ENCODE results near the gene MPDZ. TPM values are rescaled to one million over a fixed set of nuclear protein-coding genes. Genes with fewer than 3 reads are reported as not detected.

Gene MPDZ
- polyA plus RNA-seq, 2 of the 4 experiments (the other 2 are of a cell fraction): 19.5 to 36.4 TPM

GRCh38 chr9:13324988-13325387 lies 45.5 kb upstream of the MPDZ start (continued):
- TF ChIP-seq ELK1 (IDR thresholded peaks at IDR 0.05; ENCODE audit: low read depth, low read length): no peak

DNA sequence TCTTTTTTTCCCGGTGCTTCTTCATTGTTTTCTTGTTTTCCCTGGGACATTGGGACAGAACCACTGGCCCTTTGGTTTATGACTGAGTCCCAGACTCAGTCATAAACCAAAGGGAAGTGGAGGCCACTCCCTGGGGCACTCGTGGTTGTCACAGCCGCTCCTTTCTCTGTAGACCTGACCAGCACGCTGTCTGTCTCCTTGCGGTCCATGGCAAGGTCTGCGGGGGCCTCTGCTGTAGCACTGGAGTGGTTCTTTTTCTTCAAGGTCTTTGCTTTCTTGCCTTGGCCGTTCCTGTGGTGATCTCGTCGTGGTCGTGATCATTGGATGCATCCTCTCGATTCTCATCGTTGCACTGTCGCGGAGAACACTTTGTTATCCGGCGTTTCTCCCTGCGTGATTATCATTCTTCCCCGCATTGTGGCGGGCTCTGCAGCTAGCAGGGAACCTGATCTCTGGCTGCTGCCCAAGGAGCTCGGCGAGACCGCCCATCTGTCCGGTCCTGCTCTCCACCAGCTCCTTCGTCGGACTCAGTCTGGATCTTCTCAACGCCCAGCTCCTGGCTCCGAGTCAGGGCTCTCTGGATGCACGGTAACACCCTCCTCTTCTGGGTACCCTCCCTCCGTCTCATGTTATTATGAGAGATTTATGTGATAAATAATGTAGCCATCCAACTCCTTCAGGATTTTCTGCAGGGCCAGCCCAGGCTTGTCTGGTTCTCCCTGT lies 43.5 kb upstream of the MPDZ start:
- DNase-seq (ENCODE audit: low read depth in 1 of 2, low spot score in 1 of 2) (no peak), FAIRE-seq (no peak), ATAC-seq (no peak)
- WGBS (ENCODE audit: missing lambda C conversion rate): 72% methylated on average over 29 of the region's 29 CpGs
- peaks cover 3% of the 10 kb centered on the region; the same call in 1 of the 3 replicates for H3K9me3 ChIP-seq
- ChIA-PET POLR2A (no interaction called here), CTCF (interaction anchor here (1.0 kb wide), 1 partner anchor 29 kb away, joined by 4 read pairs; no protein-coding TSS in a partner anchor)
- H3K4me2 ChIP-seq: no peak overlapping the region
- TF ChIP-seq MAFK (IDR thresholded peaks at IDR 0.05; ENCODE audit: partially characterized antibody) (no peak), NFE2L2 (conservative IDR thresholded peaks at IDR 0.05; ENCODE audit: low read length) (no peak), FOSL2 (IDR thresholded peaks at IDR 0.05) (no peak), FOSL2 (CRISPR knock-in tag; IDR thresholded peaks at IDR 0.05) (no peak), NR3C1 (IDR thresholded peaks at IDR 0.05) (no peak), HOXB13 (CRISPR knock-in tag; IDR thresholded peaks at IDR 0.05; ENCODE audit: low read depth) (no peak), TFCP2L1 (CRISPR knock-in tag; IDR thresholded peaks at IDR 0.05) (no peak), BHLHE40 (IDR thresholded peaks at IDR 0.05; ENCODE audit: low read depth, low read length) (no peak), JUN (IDR thresholded peaks at IDR 0.05) (no peak)
- H3K27ac ChIP-seq: no peak overlapping the region
- H3K4me1 ChIP-seq: no peaks in the 10 kb centered on the region
- H3K4me3 ChIP-seq: no peak overlapping the region

GRCh38 chr9:13318027-13318426 lies 38.5 kb upstream of the MPDZ start:
- FAIRE-seq (no peak), DNase-seq (ENCODE audit: low read depth in 1 of 2, low spot score in 1 of 2) (no peak), ATAC-seq (no peak)
- CTCF ChIA-PET: interaction anchor here (1.5 kb wide), 1 partner anchor 11 kb away, joined by 4 read pairs; no protein-coding TSS in a partner anchor
- Histone ChIP-seq H3K4me2 (no peak overlapping the region), H3K27ac (no peak overlapping the region), H3K4me1 (no peaks in the 10 kb centered on the region), H3K4me3 (no peak overlapping the region), H3K9me3 (peaks cover 7% of the 10 kb centered on the region; the same call in 2 of the 3 replicates)
- 11% methylated on average over 4 of the region's 4 CpGs for WGBS (ENCODE audit: missing lambda C conversion rate)
- no peak for TF ChIP-seq EP300 (IDR thresholded peaks at IDR 0.05)
- no peak for TF ChIP-seq EHF (CRISPR knock-in tag; IDR thresholded peaks at IDR 0.05)
- TF ChIP-seq CEBPB (IDR thresholded peaks at IDR 0.05): no peak
- TF ChIP-seq FOXS1 (CRISPR knock-in tag; IDR thresholded peaks at IDR 0.05): no peak
- no peak for TF ChIP-seq HOXB5 (CRISPR knock-in tag; IDR thresholded peaks at IDR 0.05)
- TF ChIP-seq RARB (CRISPR knock-in tag; IDR thresholded peaks at IDR 0.05): no peak
- no peak for TF ChIP-seq POLR2AphosphoS2 (conservative IDR thresholded peaks at IDR 0.05; ENCODE audit: low read length)
- no peak for TF ChIP-seq RFX5 (IDR thresholded peaks at IDR 0.05)
- TF ChIP-seq FOSL2 (IDR thresholded peaks at IDR 0.05): no peak
- TF ChIP-seq FOSL2 (CRISPR knock-in tag; IDR thresholded peaks at IDR 0.05): no peak
- no peak for TF ChIP-seq CBX2 (IDR thresholded peaks at IDR 0.05; ENCODE audit: borderline replicate concordance, low read depth)
- POLR2A ChIA-PET: no interaction called here

DNA sequence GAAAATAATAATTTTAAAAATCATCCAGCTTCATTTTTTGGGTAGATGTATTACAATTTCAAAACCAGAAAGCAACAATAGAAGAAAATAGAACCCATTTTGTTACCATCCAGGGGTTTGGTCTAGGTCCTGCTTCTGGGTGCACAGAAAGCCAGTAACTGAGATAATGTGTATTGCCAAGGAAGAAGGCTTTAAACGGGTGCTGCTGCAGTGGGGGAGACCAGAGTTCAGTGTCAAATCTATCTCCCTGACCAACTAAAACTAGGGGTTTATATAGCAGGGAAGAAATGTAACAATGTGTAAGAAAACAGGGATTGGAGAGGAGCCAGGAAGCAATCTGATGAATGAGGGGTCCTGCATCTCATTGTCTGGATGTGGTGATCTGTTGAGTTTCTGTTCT lies 17.5 kb upstream of the MPDZ start:
- H3K4me3 ChIP-seq: no peak overlapping the region
- no peak overlapping the region for H3K4me2 ChIP-seq
- CTCF ChIA-PET: interaction anchor here (1.4 kb wide), 1 partner anchor 10 kb away, joined by 3 read pairs; no protein-coding TSS in a partner anchor
- no peak for ATAC-seq
- POLR2A ChIA-PET: no interaction called here
- DNase-seq (ENCODE audit: low read depth in 1 of 2, low spot score in 1 of 2): no peak
- H3K9me3 ChIP-seq: peaks cover 6% of the 10 kb centered on the region; the same call in 2 of the 3 replicates
- no peak for TF ChIP-seq TFCP2L1 (CRISPR knock-in tag; IDR thresholded peaks at IDR 0.05)
- no peak for TF ChIP-seq RFX5 (IDR thresholded peaks at IDR 0.05)
- TF ChIP-seq CTCF (IDR thresholded peaks at IDR 0.05): no peak
- TF ChIP-seq HMGXB4 (CRISPR knock-in tag; IDR thresholded peaks at IDR 0.05; ENCODE audit: borderline replicate concordance): no peak
- TF ChIP-seq JUN (IDR thresholded peaks at IDR 0.05): no peak
- TF ChIP-seq NR3C1 (IDR thresholded peaks at IDR 0.05): no peak
- no peak for TF ChIP-seq KDM5A (IDR thresholded peaks at IDR 0.05)
- TF ChIP-seq POLR2A (IDR thresholded peaks at IDR 0.05; ENCODE audit: low read length): no peak
- no peak for TF ChIP-seq KDM1A (IDR thresholded peaks at IDR 0.05; ENCODE audit: low read depth)
- no peak for FAIRE-seq
- no peak overlapping the region for H3K27ac ChIP-seq
- WGBS (ENCODE audit: missing lambda C conversion rate): 26% methylated on average over 1 of the region's 1 CpG
- H3K4me1 ChIP-seq: no peaks in the 10 kb centered on the region

All from A549 (cell line).